ENCODE results near the gene P3H2. TPM values are rescaled to one million over a fixed set of nuclear protein-coding genes. Genes with fewer than 3 reads are reported as not detected.

P3H2 gene
- total and polyA plus RNA-seq, 2 donors (not counting 1 experiment from before 2014, with no cell fraction given), result 20.5 to 21.6 TPM

GRCh38 chr3:190105876-190106275, 14.8 kb downstream of the P3H2 start:
- H4K20me1 ChIP-seq (ENCODE audit: control insufficient read depth, extremely low read depth, insufficient read depth, low read length), result no peaks in the 10 kb centered on the region
- no peak overlapping the region for H2AFZ ChIP-seq (ENCODE audit: low read length)
- H3K9me3 ChIP-seq (ENCODE audit: control insufficient read depth, insufficient read depth, low read depth, low read length), result no peaks in the 10 kb centered on the region
- H3K36me3 ChIP-seq (ENCODE audit: control insufficient read depth, insufficient read depth, low read length), result no peaks in the 10 kb centered on the region
- no peak overlapping the region for H3K9ac ChIP-seq (ENCODE audit: insufficient read depth, low read length)
- no peaks in the 10 kb centered on the region for H3K27me3 ChIP-seq (ENCODE audit: control insufficient read depth, insufficient read depth, low read length)
- DNase-seq (ENCODE audit: low read depth in 2 of 2), result no peak
- no peak overlapping the region for H3K27ac ChIP-seq (ENCODE audit: insufficient read depth, low read length)
- TF ChIP-seq CTCF (conservative IDR thresholded peaks at IDR 0.05 in 1 of 2, IDR thresholded peaks at IDR 0.05 in 1 of 2; ENCODE audit: low read depth in 1 of 2, low read length in 2 of 2) (no peak), EZH2 (IDR thresholded peaks at IDR 0.05; ENCODE audit: low read length, missing control alignments) (no peak)
- peaks cover 6% of the 10 kb centered on the region for H3K4me1 ChIP-seq (ENCODE audit: control insufficient read depth, extremely low read depth, insufficient read depth, low read length)
- no peaks in the 10 kb centered on the region for H3K79me2 ChIP-seq (ENCODE audit: control insufficient read depth, insufficient read depth, low read length)
- no peak overlapping the region for H3K4me2 ChIP-seq (ENCODE audit: extremely low read depth, insufficient read depth, low read length)
- no peak overlapping the region for H3K4me3 ChIP-seq (replicated peaks in 1 of 4; ENCODE audit: control extremely low read depth in 1 of 4, insufficient read depth in 1 of 4, low read depth in 3 of 4, low read length in 4 of 4)

GRCh38 chr3:190101320-190102011, 19.2 kb downstream of the P3H2 start:
- Histone ChIP-seq H3K4me2 (ENCODE audit: extremely low read depth, insufficient read depth, low read length) (peak overlapping the region; percentile 89), H3K9me3 (ENCODE audit: control insufficient read depth, insufficient read depth, low read depth, low read length) (no peaks in the 10 kb centered on the region), H3K27me3 (ENCODE audit: control insufficient read depth, insufficient read depth, low read length) (no peaks in the 10 kb centered on the region), H3K4me1 (ENCODE audit: control insufficient read depth, extremely low read depth, insufficient read depth, low read length) (peaks cover 9% of the 10 kb centered on the region), H3K36me3 (ENCODE audit: control insufficient read depth, insufficient read depth, low read length) (no peaks in the 10 kb centered on the region), H2AFZ (ENCODE audit: low read length) (peak overlapping the region; percentile 71), H3K9ac (ENCODE audit: insufficient read depth, low read length) (peak overlapping the region; percentile 38), H4K20me1 (ENCODE audit: control insufficient read depth, extremely low read depth, insufficient read depth, low read length) (no peaks in the 10 kb centered on the region), H3K79me2 (ENCODE audit: control insufficient read depth, insufficient read depth, low read length) (no peaks in the 10 kb centered on the region), H3K27ac (ENCODE audit: insufficient read depth, low read length) (peak overlapping the region; percentile 65), H3K4me3 (replicated peaks in 1 of 4; ENCODE audit: control extremely low read depth in 1 of 4, insufficient read depth in 1 of 4, low read depth in 3 of 4, low read length in 4 of 4) (peak overlapping the region; percentile 33 to 54 (median 37))
- TF ChIP-seq EZH2 (IDR thresholded peaks at IDR 0.05; ENCODE audit: low read length, missing control alignments), result no peak
- TF ChIP-seq CTCF (conservative IDR thresholded peaks at IDR 0.05 in 1 of 2, IDR thresholded peaks at IDR 0.05 in 1 of 2; ENCODE audit: low read depth in 1 of 2, low read length in 2 of 2), result no peak
- peak; percentile 83 to 89 for DNase-seq (ENCODE audit: low read depth in 2 of 2)

GRCh38 chr3:190099099-190099498, 21.6 kb downstream of the P3H2 start:
- no peak for TF ChIP-seq CTCF (conservative IDR thresholded peaks at IDR 0.05 in 1 of 2, IDR thresholded peaks at IDR 0.05 in 1 of 2; ENCODE audit: low read depth in 1 of 2, low read length in 2 of 2)
- H3K4me1 ChIP-seq (ENCODE audit: control insufficient read depth, extremely low read depth, insufficient read depth, low read length), result peaks cover 14% of the 10 kb centered on the region
- no peaks in the 10 kb centered on the region for H3K9me3 ChIP-seq (ENCODE audit: control insufficient read depth, insufficient read depth, low read depth, low read length)
- H3K4me3 ChIP-seq (replicated peaks in 1 of 4; ENCODE audit: control extremely low read depth in 1 of 4, insufficient read depth in 1 of 4, low read depth in 3 of 4, low read length in 4 of 4), result no peak overlapping the region
- H2AFZ ChIP-seq (ENCODE audit: low read length), result no peak overlapping the region
- H3K4me2 ChIP-seq (ENCODE audit: extremely low read depth, insufficient read depth, low read length), result no peak overlapping the region
- H3K27ac ChIP-seq (ENCODE audit: insufficient read depth, low read length), result no peak overlapping the region
- no peaks in the 10 kb centered on the region for H3K27me3 ChIP-seq (ENCODE audit: control insufficient read depth, insufficient read depth, low read length)
- peak in 1 of 2 donors; percentile 48 for DNase-seq (ENCODE audit: low read depth in 2 of 2)
- no peaks in the 10 kb centered on the region for H3K79me2 ChIP-seq (ENCODE audit: control insufficient read depth, insufficient read depth, low read length)
- H3K9ac ChIP-seq (ENCODE audit: insufficient read depth, low read length), result no peak overlapping the region
- no peaks in the 10 kb centered on the region for H3K36me3 ChIP-seq (ENCODE audit: control insufficient read depth, insufficient read depth, low read length)
- H4K20me1 ChIP-seq (ENCODE audit: control insufficient read depth, extremely low read depth, insufficient read depth, low read length), result no peaks in the 10 kb centered on the region
